ENCODE results near the gene ZNF33A. TPM values are rescaled to one million over a fixed set of nuclear protein-coding genes. Genes with fewer than 3 reads are reported as not detected.

ZNF33A gene
- total and polyA plus RNA-seq, 10 of the 15 experiments (the other 5 are each of a cell fraction or from before 2014, with no cell fraction given), result 9.8 to 29.9 (median 18.3) TPM

- in situ Hi-C loops (cut with MboI), result no loop called here
- POLR2A ChIA-PET, result no interaction called here
Measured at GRCh38 chr10:38050212-38050611, 39.7 kb downstream of the ZNF33A start.

More at GRCh38 chr10:38050212-38050611, 39.7 kb downstream of the ZNF33A start:
- intact Hi-C loops (cut with micrococcal nuclease; ENCODE audit: unreplicated experiment), result no loop called here
- Histone ChIP-seq H3K9ac (ENCODE audit: control insufficient read depth, insufficient read depth, low read length) (no peak overlapping the region), H3K27me3 (replicated peaks in 1 of 2; ENCODE audit: control insufficient read depth in 2 of 2, insufficient read depth in 2 of 2, low read length in 1 of 2) (no peaks in the 10 kb centered on the region), H3K4me2 (ENCODE audit: control insufficient read depth, insufficient read depth) (no peak overlapping the region), H3K4me3 (no peak overlapping the region), H3K9me3 (replicated peaks; ENCODE audit: control insufficient read depth, insufficient read depth, low read length) (peaks cover 21% of the 10 kb centered on the region), H3K27ac (ENCODE audit: control insufficient read depth, insufficient read depth) (no peak overlapping the region), H3K79me2 (ENCODE audit: control insufficient read depth, insufficient read depth, low read length) (no peaks in the 10 kb centered on the region), H3K4me1 (ENCODE audit: control insufficient read depth, insufficient read depth, low read length) (no peaks in the 10 kb centered on the region), H3K36me3 (ENCODE audit: control insufficient read depth in 2 of 2, insufficient read depth in 2 of 2, low read length in 1 of 2) (peaks cover 0 to 14% of the 10 kb centered on the region in 2 experiments; a peak in 2 of 4 replicates), H2AFZ (ENCODE audit: control insufficient read depth, low read depth, low read length) (no peak overlapping the region), H4K20me1 (ENCODE audit: control insufficient read depth, insufficient read depth) (no peaks in the 10 kb centered on the region)
- no peak for DNase-seq (ENCODE audit: low read depth, low spot score)
- RAD21 ChIA-PET (ENCODE audit: unreplicated experiment), result no interaction called here
- 95% methylated on average over 1 of the region's 1 CpG for WGBS (ENCODE audit: insufficient coverage, insufficient replicate concordance, low lambda C conversion rate, missing lambda C conversion rate)
- no TSS peak for BruUV-seq (replicated peaks)
- FAIRE-seq, result peak; percentile 78
- CTCF ChIA-PET, result no interaction called here
- TF ChIP-seq, protein P1, sequence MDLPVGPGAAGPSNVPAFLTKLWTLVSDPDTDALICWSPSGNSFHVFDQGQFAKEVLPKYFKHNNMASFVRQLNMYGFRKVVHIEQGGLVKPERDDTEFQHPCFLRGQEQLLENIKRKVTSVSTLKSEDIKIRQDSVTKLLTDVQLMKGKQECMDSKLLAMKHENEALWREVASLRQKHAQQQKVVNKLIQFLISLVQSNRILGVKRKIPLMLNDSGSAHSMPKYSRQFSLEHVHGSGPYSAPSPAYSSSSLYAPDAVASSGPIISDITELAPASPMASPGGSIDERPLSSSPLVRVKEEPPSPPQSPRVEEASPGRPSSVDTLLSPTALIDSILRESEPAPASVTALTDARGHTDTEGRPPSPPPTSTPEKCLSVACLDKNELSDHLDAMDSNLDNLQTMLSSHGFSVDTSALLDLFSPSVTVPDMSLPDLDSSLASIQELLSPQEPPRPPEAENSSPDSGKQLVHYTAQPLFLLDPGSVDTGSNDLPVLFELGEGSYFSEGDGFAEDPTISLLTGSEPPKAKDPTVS (IDR thresholded peaks at IDR 0.05; ENCODE audit: low read depth, low read length), result no peak
- no peak for TF ChIP-seq ZBED1 (IDR thresholded peaks at IDR 0.05; ENCODE audit: borderline replicate concordance)
- no peak for TF ChIP-seq E2F4 (IDR thresholded peaks at IDR 0.05; ENCODE audit: low read depth, low read length)
- TF ChIP-seq SREBF1 (IDR thresholded peaks at IDR 0.05; ENCODE audit: low read length), result no peak
- no peak for TF ChIP-seq ESRRA (IDR thresholded peaks at IDR 0.05; ENCODE audit: low read length)
- TF ChIP-seq SMAD1 (IDR thresholded peaks at IDR 0.05; ENCODE audit: low read depth, partially characterized antibody), result no peak
- TF ChIP-seq PKNOX1 (IDR thresholded peaks at IDR 0.05), result no peak
- no peak for TF ChIP-seq RCOR1 (conservative IDR thresholded peaks at IDR 0.05; ENCODE audit: low read depth, low read length)
- no peak for TF ChIP-seq PBX3 (IDR thresholded peaks at IDR 0.05; ENCODE audit: insufficient replicate concordance, low read depth, low read length)
- TF ChIP-seq, protein P2, sequence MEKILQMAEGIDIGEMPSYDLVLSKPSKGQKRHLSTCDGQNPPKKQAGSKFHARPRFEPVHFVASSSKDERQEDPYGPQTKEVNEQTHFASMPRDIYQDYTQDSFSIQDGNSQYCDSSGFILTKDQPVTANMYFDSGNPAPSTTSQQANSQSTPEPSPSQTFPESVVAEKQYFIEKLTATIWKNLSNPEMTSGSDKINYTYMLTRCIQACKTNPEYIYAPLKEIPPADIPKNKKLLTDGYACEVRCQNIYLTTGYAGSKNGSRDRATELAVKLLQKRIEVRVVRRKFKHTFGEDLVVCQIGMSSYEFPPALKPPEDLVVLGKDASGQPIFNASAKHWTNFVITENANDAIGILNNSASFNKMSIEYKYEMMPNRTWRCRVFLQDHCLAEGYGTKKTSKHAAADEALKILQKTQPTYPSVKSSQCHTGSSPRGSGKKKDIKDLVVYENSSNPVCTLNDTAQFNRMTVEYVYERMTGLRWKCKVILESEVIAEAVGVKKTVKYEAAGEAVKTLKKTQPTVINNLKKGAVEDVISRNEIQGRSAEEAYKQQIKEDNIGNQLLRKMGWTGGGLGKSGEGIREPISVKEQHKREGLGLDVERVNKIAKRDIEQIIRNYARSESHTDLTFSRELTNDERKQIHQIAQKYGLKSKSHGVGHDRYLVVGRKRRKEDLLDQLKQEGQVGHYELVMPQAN (conservative IDR thresholded peaks at IDR 0.05), result no peak
- ATAC-seq, result no peak
- SMC1A ChIA-PET (ENCODE audit: uncharacterized antibody, unreplicated experiment), result no interaction called here
